ENCODE results near the gene PRKG1. TPM values are rescaled to one million over a fixed set of nuclear protein-coding genes. Genes with fewer than 3 reads are reported as not detected.

PRKG1 gene
- total and polyA plus RNA-seq, 2 donors (not counting 1 experiment from before 2014, with no cell fraction given), result 45.8 to 71.8 TPM

GRCh38 chr10:51624013-51624412 is 549.7 kb downstream of the PRKG1 start:
- no peaks in the 10 kb centered on the region for H3K4me1 ChIP-seq (ENCODE audit: control insufficient read depth, extremely low read depth, insufficient read depth, low read length)
- no peak overlapping the region for H3K4me3 ChIP-seq (replicated peaks in 1 of 4; ENCODE audit: control extremely low read depth in 1 of 4, insufficient read depth in 1 of 4, low read depth in 3 of 4, low read length in 4 of 4)
- no peak overlapping the region for H3K27ac ChIP-seq (ENCODE audit: insufficient read depth, low read length)
- no peak for DNase-seq (ENCODE audit: low read depth in 2 of 2)
- no peak overlapping the region for H2AFZ ChIP-seq (ENCODE audit: low read length)
- H3K27me3 ChIP-seq (ENCODE audit: control insufficient read depth, insufficient read depth, low read length), result no peaks in the 10 kb centered on the region
- TF ChIP-seq EZH2 (IDR thresholded peaks at IDR 0.05; ENCODE audit: low read length, missing control alignments) (no peak), CTCF (conservative IDR thresholded peaks at IDR 0.05 in 1 of 2, IDR thresholded peaks at IDR 0.05 in 1 of 2; ENCODE audit: low read depth in 1 of 2, low read length in 2 of 2) (no peak)
- H3K9ac ChIP-seq (ENCODE audit: insufficient read depth, low read length), result no peak overlapping the region
- H3K79me2 ChIP-seq (ENCODE audit: control insufficient read depth, insufficient read depth, low read length), result no peaks in the 10 kb centered on the region
- H4K20me1 ChIP-seq (ENCODE audit: control insufficient read depth, extremely low read depth, insufficient read depth, low read length), result no peaks in the 10 kb centered on the region
- H3K36me3 ChIP-seq (ENCODE audit: control insufficient read depth, insufficient read depth, low read length), result no peaks in the 10 kb centered on the region
- H3K4me2 ChIP-seq (ENCODE audit: extremely low read depth, insufficient read depth, low read length), result no peak overlapping the region
- H3K9me3 ChIP-seq (ENCODE audit: control insufficient read depth, insufficient read depth, low read depth, low read length), result no peaks in the 10 kb centered on the region

GRCh38 chr10:51629934-51630639 is 555.8 kb downstream of the PRKG1 start:
- Histone ChIP-seq H3K4me1 (ENCODE audit: control insufficient read depth, extremely low read depth, insufficient read depth, low read length) (no peaks in the 10 kb centered on the region), H3K9me3 (ENCODE audit: control insufficient read depth, insufficient read depth, low read depth, low read length) (no peaks in the 10 kb centered on the region), H4K20me1 (ENCODE audit: control insufficient read depth, extremely low read depth, insufficient read depth, low read length) (no peaks in the 10 kb centered on the region), H3K9ac (ENCODE audit: insufficient read depth, low read length) (no peak overlapping the region), H2AFZ (ENCODE audit: low read length) (no peak overlapping the region), H3K27ac (ENCODE audit: insufficient read depth, low read length) (no peak overlapping the region), H3K27me3 (ENCODE audit: control insufficient read depth, insufficient read depth, low read length) (no peaks in the 10 kb centered on the region), H3K79me2 (ENCODE audit: control insufficient read depth, insufficient read depth, low read length) (no peaks in the 10 kb centered on the region), H3K4me3 (replicated peaks in 1 of 4; ENCODE audit: control extremely low read depth in 1 of 4, insufficient read depth in 1 of 4, low read depth in 3 of 4, low read length in 4 of 4) (no peak overlapping the region), H3K4me2 (ENCODE audit: extremely low read depth, insufficient read depth, low read length) (no peak overlapping the region), H3K36me3 (ENCODE audit: control insufficient read depth, insufficient read depth, low read length) (no peaks in the 10 kb centered on the region)
- DNase-seq (ENCODE audit: low read depth in 2 of 2), result peak in 1 of 2 donors; percentile 66
- TF ChIP-seq CTCF (conservative IDR thresholded peaks at IDR 0.05 in 1 of 2, IDR thresholded peaks at IDR 0.05 in 1 of 2; ENCODE audit: low read depth in 1 of 2, low read length in 2 of 2) (no peak), EZH2 (IDR thresholded peaks at IDR 0.05; ENCODE audit: low read length, missing control alignments) (no peak)

- no peak overlapping the region for H3K27ac ChIP-seq (ENCODE audit: insufficient read depth, low read length)
- no peaks in the 10 kb centered on the region for H3K79me2 ChIP-seq (ENCODE audit: control insufficient read depth, insufficient read depth, low read length)
- no peak overlapping the region for H3K4me3 ChIP-seq (replicated peaks in 1 of 4; ENCODE audit: control extremely low read depth in 1 of 4, insufficient read depth in 1 of 4, low read depth in 3 of 4, low read length in 4 of 4)
- no peaks in the 10 kb centered on the region for H4K20me1 ChIP-seq (ENCODE audit: control insufficient read depth, extremely low read depth, insufficient read depth, low read length)
- H3K36me3 ChIP-seq (ENCODE audit: control insufficient read depth, insufficient read depth, low read length), result no peaks in the 10 kb centered on the region
- no peak overlapping the region for H2AFZ ChIP-seq (ENCODE audit: low read length)
- H3K9me3 ChIP-seq (ENCODE audit: control insufficient read depth, insufficient read depth, low read depth, low read length), result no peaks in the 10 kb centered on the region
- H3K4me2 ChIP-seq (ENCODE audit: extremely low read depth, insufficient read depth, low read length), result no peak overlapping the region
- no peak overlapping the region for H3K9ac ChIP-seq (ENCODE audit: insufficient read depth, low read length)
- no peaks in the 10 kb centered on the region for H3K27me3 ChIP-seq (ENCODE audit: control insufficient read depth, insufficient read depth, low read length)
- DNase-seq (ENCODE audit: low read depth in 2 of 2), result no peak
- H3K4me1 ChIP-seq (ENCODE audit: control insufficient read depth, extremely low read depth, insufficient read depth, low read length), result no peaks in the 10 kb centered on the region
- TF ChIP-seq CTCF (conservative IDR thresholded peaks at IDR 0.05 in 1 of 2, IDR thresholded peaks at IDR 0.05 in 1 of 2; ENCODE audit: low read depth in 1 of 2, low read length in 2 of 2) (no peak), EZH2 (IDR thresholded peaks at IDR 0.05; ENCODE audit: low read length, missing control alignments) (no peak)
Measured at GRCh38 chr10:51630640-51631005, 556.3 kb downstream of the PRKG1 start.
